K562 (cell line): ENCODE data around the gene PRR23E. TPM values are rescaled to one million over a fixed set of nuclear protein-coding genes. Genes with fewer than 3 reads are reported as not detected.

Experiments
- ATAC-seq: fragments of 200-7000 bp; cut with Tn5 transposase; 3 replicates; pipeline ENCODE4 v1.9.1; 2020; ENCODE audit warnings: moderate library complexity
- BruUV-seq: library from RNA; stranded (reverse); fragments of 400-500 nt; replicated peaks from 2 replicates; lab custom pipeline; 2021; lab: Mats Ljungman, UMichigan
- CTCF ChIA-PET: fragments of 300-600 bp; formaldehyde crosslinking; extraction: SDS; loops from one replicate; lab custom pipeline; 2021; ENCODE audit warnings: low intra/inter-chr PET ratio; lab: Yijun Ruan, JAX
- POLR2A ChIA-PET: fragments of 300-600, 350-650 bp; sonication (Branson Sonifier 250); formaldehyde crosslinking; extraction: SDS; loops from one replicate; lab custom pipeline; 2021; ENCODE audit warnings: antibody characterized with exemption, inconsistent platforms; lab: Yijun Ruan, JAX
- DNase-seq, 4 experiments: peaks; one replicate each; pipeline versions ENCODE4 v3.0.0 to v3.0.0-alpha.2; 2011 to 2018; ENCODE audit warnings: low spot score in 3 of 4, mixed read lengths in 3 of 4; ENCODE audit errors: extremely low read depth in 1 of 4
- FAIRE-seq: peaks from 2 replicates; lab custom pipeline; 2011; peaks lifted over from hg19 to GRCh38; lab: Jason Lieb, UNC
- H2AFZ ChIP-seq: 2 replicates; pipeline ENCODE4 v1.6.0; 2011; ENCODE audit warnings: low read depth, low read length, control low read depth, inconsistent platforms
- H3K27ac ChIP-seq: fragments of 200-600 bp; 3 replicates; pipeline ENCODE4 v1.8.0; 2011; ENCODE audit warnings: low read depth, mild to moderate bottlenecking, control low read depth, inconsistent platforms, low read length, moderate library complexity, mixed read lengths; ENCODE audit errors: extremely low read depth
- H3K27me3 ChIP-seq, 2 experiments: fragments of 300-600 bp in 1 of 2; 2 replicates in 1 of 2; 3 replicates in 1 of 2; pipeline versions ENCODE4 v1.6.0 to v1.8.0; 2011; ENCODE audit warnings: inconsistent platforms in 2 of 2, low read length in 2 of 2, mild to moderate bottlenecking in 1 of 2, mixed read lengths in 1 of 2, moderate library complexity in 1 of 2; ENCODE audit not compliant: control insufficient read depth in 2 of 2, insufficient read depth in 2 of 2
- H3K36me3 ChIP-seq: fragments of 300-600 bp; 3 replicates; pipeline ENCODE4 v1.8.0; 2011; ENCODE audit warnings: mild to moderate bottlenecking, low read length, inconsistent platforms; ENCODE audit not compliant: control insufficient read depth, insufficient read depth
- H3K4me1 ChIP-seq, 2 experiments: fragments of 200-600 bp in 1 of 2; replicated peaks in 1 of 2; 2 replicates in 1 of 2; 3 replicates in 1 of 2; pipeline versions ENCODE4 v1.5.1 to v1.8.0; 2011; ENCODE audit warnings: inconsistent platforms in 2 of 2, low read length in 2 of 2, mild to moderate bottlenecking in 1 of 2, mixed read lengths in 1 of 2, moderate library complexity in 1 of 2; ENCODE audit not compliant: control insufficient read depth in 2 of 2, insufficient read depth in 2 of 2
- H3K4me2 ChIP-seq: 2 replicates; pipeline ENCODE4 v1.6.1; 2011; ENCODE audit warnings: low read length, control low read depth, inconsistent platforms, mixed read lengths; ENCODE audit not compliant: insufficient read depth
- H3K4me3 ChIP-seq: fragments of 200-600 bp; sonication (generic), shearing (Covaris generic); 2 replicates; pipeline ENCODE4 v1.5.1; 2016; ENCODE audit warnings: control low read depth, inconsistent platforms
- H3K79me2 ChIP-seq: fragments of 200-600 bp; 3 replicates; pipeline ENCODE4 v1.8.0; 2011; ENCODE audit warnings: low read length, inconsistent platforms; ENCODE audit not compliant: control insufficient read depth, insufficient read depth
- H3K9ac ChIP-seq, 2 experiments: 2 replicates each; pipeline versions ENCODE4 v1.6.0 to v1.6.1; 2011; ENCODE audit warnings: low read depth in 2 of 2, low read length in 2 of 2, control low read depth in 1 of 2, inconsistent platforms in 1 of 2, mild to moderate bottlenecking in 1 of 2, mixed read lengths in 1 of 2; ENCODE audit not compliant: insufficient read depth in 1 of 2
- H3K9me1 ChIP-seq: one replicate; pipeline ENCODE4 v1.6.0; 2011; ENCODE audit warnings: inconsistent platforms, mild to moderate bottlenecking, low read length, moderate library complexity; ENCODE audit not compliant: control insufficient read depth, insufficient read depth
- H3K9me3 ChIP-seq: replicated peaks from 2 replicates; pipeline ENCODE4 v1.5.1; 2011; ENCODE audit warnings: low read depth, low read length, inconsistent platforms; ENCODE audit not compliant: control insufficient read depth, insufficient read depth
- H4K20me1 ChIP-seq: replicated peaks from 2 replicates; pipeline ENCODE4 v1.6.1; 2011; ENCODE audit warnings: low read length, inconsistent platforms, mixed read lengths; ENCODE audit not compliant: control insufficient read depth, insufficient read depth
- ATF4 ChIP-seq: fragments of 450-650 bp; formaldehyde crosslinking; IDR thresholded peaks from 2 replicates; pipeline ENCODE4 v1.4.0; 2022; ENCODE audit warnings: mild to moderate bottlenecking, moderate library complexity
- CXXC5 ChIP-seq: fragments of 250-450 bp; sonication (Bioruptor Pico); IDR thresholded peaks from 2 replicates; pipeline ENCODE4 v1.8.0; 2022; ENCODE audit warnings: inconsistent platforms, mild to moderate bottlenecking, moderate library complexity
- E2F4 ChIP-seq: sonication (generic); formaldehyde crosslinking; IDR thresholded peaks from 2 replicates; pipeline ENCODE4 v1.8.0; 2022; ENCODE audit warnings: mild to moderate bottlenecking, low read depth, missing genetic modification reagents
- MAFF ChIP-seq: IDR thresholded peaks from 2 replicates; pipeline ENCODE4 v1.6.1; 2012; ENCODE audit warnings: low read length, improper control_type of control experiment
- MAFK ChIP-seq: IDR thresholded peaks from 2 replicates; pipeline ENCODE4 v1.6.1; 2011; ENCODE audit warnings: low read length, improper control_type of control experiment
- RFX1 ChIP-seq: fragments of 450-650 bp; IDR thresholded peaks from 2 replicates; pipeline ENCODE4 v1.6.1; 2016; ENCODE audit warnings: mild to moderate bottlenecking, moderate library complexity
- SMARCE1 ChIP-seq: fragments of 450-650 bp; IDR thresholded peaks from 2 replicates; pipeline ENCODE4 v1.7.1; 2016; ENCODE audit warnings: mild to moderate bottlenecking
- SRF ChIP-seq, 2 experiments: fragments of 250-450, 450-650 bp in 1 of 2; sonication (Bioruptor Pico) in 1 of 2; sonication (generic) in 1 of 2; formaldehyde crosslinking; IDR thresholded peaks; 2 replicates each; pipeline versions ENCODE4 v1.5.0 to v1.5.1; 2020 to 2022; ENCODE audit warnings: mild to moderate bottlenecking in 1 of 2, missing genetic modification reagents in 1 of 2
- ZBTB12 ChIP-seq: fragments of 250-450 bp; sonication (Bioruptor Pico); IDR thresholded peaks from 2 replicates; pipeline ENCODE4 v1.4.0; 2020
- ZNF124 ChIP-seq: sonication (generic); formaldehyde crosslinking; IDR thresholded peaks from 2 replicates; pipeline ENCODE4 v1.8.1; 2022; ENCODE audit warnings: missing genetic modification reagents
- ZNF324 ChIP-seq: fragments of 250-450 bp; sonication (Bioruptor Pico); IDR thresholded peaks from 2 replicates; pipeline ENCODE4 v1.4.0; 2020; ENCODE audit warnings: mild to moderate bottlenecking
- ZNF347 ChIP-seq: fragments of 450-650 bp; formaldehyde crosslinking; IDR thresholded peaks from 2 replicates; pipeline ENCODE4 v1.4.0; 2020; ENCODE audit warnings: low read depth, mild to moderate bottlenecking, moderate library complexity
- ZNF512 ChIP-seq: IDR thresholded peaks from 2 replicates; pipeline ENCODE4 v1.6.1; 2016; ENCODE audit warnings: missing genetic modification characterization, missing compliant biosample characterization
- WGBS: fragments of 100-300 bp; shearing (Covaris generic); methylation state at CpG from one replicate; pipeline ENCODE4 v1.1.6; 2016; ENCODE audit warnings: low coverage, mixed read lengths; ENCODE audit not compliant: insufficient coverage; ENCODE audit errors: missing lambda C conversion rate; 5-methylcytosine and 5-hydroxymethylcytosine counted together
- in situ Hi-C: fragments of 300-500 bp; cut with MboI; formaldehyde crosslinking; loops from 4 replicates; pipeline ENCODE4 v1.15.0; 2018; ENCODE audit warnings: inconsistent platforms, mixed read lengths
- intact Hi-C: fragments of 100-400 bp; cut with micrococcal nuclease; formaldehyde crosslinking; loops from 2 replicates; pipeline ENCODE4 v1.14.2; 2022
- polyA plus RNA-seq, 8 experiments: library from polyadenylated mRNA; depleted of rRNA in 4 of 8; stranded (reverse) in 5 of 8; unstranded in 3 of 8; fragments of >200 nt; fragmentation: Nextera tagmentation in 2 of 8; fragmentation: Illumina TruSeq in 1 of 8; extraction: Ambion mirVana in 2 of 8; extraction: Trizol in 1 of 8; gene quantifications; 2 replicates each; pipeline versions ENCODE4 v1.2.1 to v1.2.3, GENCODE V29; 2011 to 2014; ENCODE audit warnings: inconsistent platforms in 1 of 8, missing spikeins in 1 of 8
- total RNA-seq, 7 experiments: library from RNA; depleted of rRNA in 6 of 7; stranded (reverse); fragments of >200 nt in 6 of 7; fragmentation: Illumina TruSeq in 2 of 7; extraction: Trizol in 2 of 7; gene quantifications; 2 replicates each; pipeline versions ENCODE4 v1.2.1 to v1.2.3, GENCODE V29; 2011 to 2021; ENCODE audit warnings: low replicate concordance in 1 of 7

PRR23E gene
- total and polyA plus RNA-seq, 9 of the 15 experiments (the other 6 are each of a cell fraction or from before 2014, with no cell fraction given), result not detected

- Histone ChIP-seq H3K9ac (no peak overlapping the region), H3K4me2 (no peak overlapping the region), H2AFZ (no peak overlapping the region), H4K20me1 (no peaks in the 10 kb centered on the region), H3K4me1 (no peaks in the 10 kb centered on the region), H3K27me3 (no peaks in the 10 kb centered on the region; a peak in 1 of 5 replicates), H3K4me3 (no peak overlapping the region), H3K79me2 (no peaks in the 10 kb centered on the region), H3K9me3 (no peaks in the 10 kb centered on the region), H3K9me1 (no peaks in the 10 kb centered on the region), H3K36me3 (no peaks in the 10 kb centered on the region), H3K27ac (no peak overlapping the region)
- ChIA-PET CTCF (no interaction called here), POLR2A (no interaction called here)
- no peak for ATAC-seq
- in situ Hi-C loops (no loop called here), intact Hi-C loops (no loop called here)
- TF ChIP-seq ZNF324 (CRISPR knock-in tag) (no peak), ZNF347 (CRISPR knock-in tag) (no peak), ZNF512 (tag) (no peak), RFX1 (peak; percentile 62)
- FAIRE-seq, result no peak
- WGBS, result 9% methylated on average over 6 of the region's 7 CpGs
- no peak for DNase-seq
- BruUV-seq, result no TSS peak
These were observed 22.1 kb upstream of the PRR23E start for GRCh38 chr3:127170814-127171213.

- no peak overlapping the region for H3K4me2 ChIP-seq
- no peak overlapping the region for H3K27ac ChIP-seq
- FAIRE-seq, result no peak
- no peak overlapping the region for H3K9ac ChIP-seq
- POLR2A ChIA-PET, result interaction anchor here (0.6 kb wide), 1 partner anchor 24 kb away, joined by 3 read pairs; no protein-coding TSS in a partner anchor
- no peak overlapping the region for H2AFZ ChIP-seq
- ATAC-seq, result no peak
- H3K79me2 ChIP-seq, result no peaks in the 10 kb centered on the region
- 0% methylated on average over 3 of the region's 6 CpGs for WGBS
- H3K4me1 ChIP-seq, result no peaks in the 10 kb centered on the region
- H3K27me3 ChIP-seq, result no peaks in the 10 kb centered on the region; a peak in 1 of 5 replicates
- H3K4me3 ChIP-seq, result no peak overlapping the region
- H4K20me1 ChIP-seq, result no peaks in the 10 kb centered on the region
- H3K9me1 ChIP-seq, result no peaks in the 10 kb centered on the region
- BruUV-seq, result no TSS peak
- in situ Hi-C loops, result no loop called here
- no peaks in the 10 kb centered on the region for H3K36me3 ChIP-seq
- H3K9me3 ChIP-seq, result no peaks in the 10 kb centered on the region
- intact Hi-C loops, result no loop called here
- DNase-seq, result no peak
- CTCF ChIA-PET, result no interaction called here
- TF ChIP-seq ATF4 (CRISPR knock-in tag) (no peak), CXXC5 (CRISPR knock-in tag) (no peak), SMARCE1 (no peak), MAFK (no peak), SRF (CRISPR knock-in tag; IDR thresholded peaks at IDR 0.05) (no peak), MAFF (no peak), E2F4 (CRISPR knock-in tag) (no peak), ZNF124 (no peak), ZBTB12 (no peak)
These were observed 21.6 kb upstream of the PRR23E start for GRCh38 chr3:127171320-127171719.
